CD4-positive, alpha-beta T cell treated with Interleukin-15 for 4 hours (primary cell): Measurements from ENCODE around the gene SAP25.
"Not testable (repeated sequence)": the region's sequence is repeated elsewhere in the genome, so short reads cannot be mapped to it uniquely, and the experiment has no call there.

ENCODE experiments used
- DNase-seq: peaks from one replicate; pipeline ENCODE4 v3.0.0-alpha.2; 2020; ENCODE audit warnings: low spot score

SAP25 gene

DNA sequence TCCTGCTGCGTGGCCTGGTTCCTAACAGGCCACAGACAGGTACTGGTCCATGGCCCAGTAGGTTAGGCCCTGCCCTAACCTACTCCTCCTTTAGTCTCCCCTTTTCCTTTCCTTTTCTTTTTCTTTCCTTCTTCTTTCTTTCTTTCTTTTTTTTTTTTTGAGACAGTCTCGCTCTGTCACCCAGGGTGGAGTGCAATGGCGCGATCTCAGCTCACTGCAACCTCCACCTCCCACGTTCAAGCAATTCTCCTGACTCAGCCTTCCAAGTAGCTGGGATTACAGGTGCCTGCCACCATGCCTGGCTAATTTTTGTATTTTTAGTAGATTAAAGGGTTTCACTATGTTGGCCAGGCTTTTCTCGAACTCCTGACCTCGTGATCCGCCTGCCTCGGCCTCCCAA, 37.7 kb downstream of the SAP25 start:
- DNase-seq = not testable (repeated sequence)

DNA sequence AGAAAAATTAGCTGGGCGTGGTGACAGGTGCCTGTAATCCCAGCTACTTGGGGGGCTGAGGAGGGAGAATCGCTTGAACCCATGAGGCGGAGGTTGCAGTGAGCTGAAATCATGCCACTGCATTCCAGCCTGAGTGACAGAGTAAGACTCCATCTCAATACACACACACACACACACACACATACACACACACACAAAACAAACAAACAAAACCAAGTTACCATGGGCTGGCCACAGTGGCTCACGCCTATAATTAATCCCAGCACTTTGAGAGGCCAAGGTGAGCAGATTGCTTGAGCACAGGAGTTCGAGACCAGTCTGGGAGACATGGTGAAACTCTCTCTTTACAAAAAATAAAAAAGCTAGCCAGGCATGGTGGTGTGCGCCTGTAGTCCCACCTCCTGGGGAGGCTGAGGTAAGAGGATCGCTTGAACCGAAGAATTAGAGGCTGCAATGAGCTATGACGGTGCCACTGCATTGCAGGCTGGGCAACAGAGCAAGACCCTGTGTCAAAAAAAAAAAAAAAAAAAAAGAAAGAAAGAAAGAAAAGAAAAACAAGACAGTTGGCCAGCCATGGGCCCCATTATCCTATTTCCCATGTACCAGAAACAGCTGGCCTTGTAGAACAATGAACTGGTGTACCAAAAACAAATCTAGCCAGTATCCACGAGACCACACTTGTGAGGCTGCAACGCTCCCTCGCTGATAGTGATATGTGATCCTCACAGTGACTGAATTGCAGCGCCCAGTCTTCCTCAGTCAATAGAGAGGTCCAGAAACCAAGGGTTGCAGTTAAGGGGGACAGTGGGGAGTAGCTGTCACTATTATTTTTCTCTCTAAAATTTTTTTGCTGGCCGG, 41.3 kb downstream of the SAP25 start:
- no peak for DNase-seq

GRCh38 chr7:100528108-100528866, 45.4 kb downstream of the SAP25 start:
- DNase-seq = not testable (repeated sequence)

DNA sequence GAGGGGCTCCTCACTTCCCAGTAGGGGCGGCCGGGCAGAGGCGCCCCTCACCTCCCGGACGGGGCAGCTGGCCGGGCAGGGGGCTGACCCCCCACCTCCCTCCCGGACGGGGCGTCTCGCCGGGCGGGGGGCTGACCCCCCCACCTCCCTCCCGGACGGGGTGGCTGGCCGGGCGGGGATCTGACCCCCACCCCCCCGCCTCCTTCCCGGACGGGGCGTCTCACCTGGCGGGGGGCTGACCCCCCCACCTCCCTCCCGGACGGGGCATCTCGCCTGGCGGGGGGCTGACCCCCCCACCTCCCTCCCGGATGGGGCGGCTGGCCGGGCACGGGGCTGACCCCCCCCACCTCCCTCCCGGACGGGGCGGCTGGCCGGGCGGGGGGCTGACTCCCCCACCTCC, 50.5 kb downstream of the SAP25 start:
- not testable (repeated sequence) for DNase-seq
